GM18907 (cell line): ENCODE data around the gene SMAGP.
A peak's percentile ranks its signal among the peaks of the same experiment; 100 is the strongest.
"Not testable (repeated sequence)": the region's sequence is repeated elsewhere in the genome, so short reads cannot be mapped to it uniquely, and the experiment has no call there.

Experiments used
- ATAC-seq: cut with Tn5 transposase; IDR thresholded peaks from one replicate; pipeline ENCODE4 v1.9.1; 2021; ENCODE audit warnings: mild to moderate bottlenecking, moderate library complexity; ENCODE audit not compliant: unreplicated experiment

Gene SMAGP

DNA sequence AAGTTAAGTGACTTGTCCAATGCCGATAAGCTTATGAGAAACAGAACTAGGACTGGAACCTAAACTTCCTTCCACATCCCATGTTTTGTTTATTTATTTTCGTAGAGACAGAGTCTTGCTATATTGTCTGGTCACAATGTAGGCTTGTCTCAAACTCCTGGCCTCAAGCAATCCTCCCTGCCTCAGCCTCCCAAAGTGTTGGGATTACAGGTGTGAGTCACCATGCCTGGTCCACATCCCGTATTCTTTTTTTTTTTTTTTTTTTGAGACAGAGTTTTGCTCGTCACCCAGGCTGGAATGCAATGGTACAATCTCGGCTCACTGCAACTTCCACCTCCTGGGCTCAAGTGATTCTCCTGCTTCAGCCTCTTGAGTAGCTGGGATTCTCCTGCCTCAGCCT, 43.1 kb downstream of the SMAGP start:
- ATAC-seq: not testable (repeated sequence)

DNA sequence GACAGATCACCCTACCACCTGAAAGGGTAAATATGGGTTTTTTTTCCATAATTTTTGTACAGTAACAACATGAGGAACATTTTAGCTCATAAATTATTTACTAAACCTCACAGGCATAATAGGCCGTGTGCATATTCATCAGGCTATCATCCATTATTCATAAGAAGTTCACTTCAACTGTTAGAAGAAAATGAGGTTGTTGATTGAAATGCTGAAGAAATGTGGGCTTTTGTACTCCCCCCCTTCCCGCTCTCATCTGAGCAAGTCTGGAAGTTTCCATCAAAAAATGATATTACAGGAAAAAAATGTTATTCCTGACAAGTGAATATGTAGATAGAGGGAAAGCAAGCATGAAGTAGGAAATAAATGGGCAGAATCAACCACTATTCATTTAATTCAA, 44.4 kb downstream of the SMAGP start:
- ATAC-seq: no peak

DNA sequence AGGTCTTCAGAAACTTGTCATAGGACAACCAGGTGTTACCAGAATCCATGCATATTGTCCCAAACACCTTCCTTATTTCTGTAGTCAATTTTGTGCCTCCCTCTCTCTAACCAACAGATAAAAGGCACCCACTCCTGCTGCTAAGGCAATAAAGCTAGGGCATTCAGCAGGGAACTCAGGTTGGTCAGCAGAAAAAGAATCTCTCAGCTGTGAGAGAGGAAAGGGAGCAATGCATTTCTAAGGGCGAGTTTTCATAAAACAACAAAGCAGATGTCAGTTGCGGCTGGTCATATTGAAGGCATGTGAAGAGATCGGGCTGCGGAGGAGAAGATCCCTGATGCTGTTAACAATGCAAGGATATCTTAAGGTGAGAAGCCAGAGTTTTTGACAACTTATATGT, 45.0 kb downstream of the SMAGP start:
- ATAC-seq: no peak

DNA sequence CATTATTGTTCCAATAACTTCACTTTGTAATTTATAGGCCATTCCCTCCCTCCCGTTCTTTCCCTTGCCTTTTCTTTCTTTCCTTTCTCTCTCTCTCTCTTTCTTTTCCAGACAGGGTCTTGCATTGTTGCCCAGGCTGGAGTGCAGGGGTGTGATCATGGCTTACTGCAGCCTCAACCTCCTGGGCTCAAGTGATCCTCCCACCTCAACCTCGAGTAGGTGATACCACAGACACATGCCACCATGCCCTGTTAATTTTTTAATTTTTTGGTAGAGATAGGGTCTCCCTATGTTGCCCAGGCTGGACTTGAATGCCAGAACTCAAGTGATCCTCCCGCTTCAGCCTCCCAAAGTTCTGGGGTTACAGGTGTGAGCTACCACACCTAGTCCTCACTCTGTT, 45.6 kb downstream of the SMAGP start:
- no peak for ATAC-seq

DNA sequence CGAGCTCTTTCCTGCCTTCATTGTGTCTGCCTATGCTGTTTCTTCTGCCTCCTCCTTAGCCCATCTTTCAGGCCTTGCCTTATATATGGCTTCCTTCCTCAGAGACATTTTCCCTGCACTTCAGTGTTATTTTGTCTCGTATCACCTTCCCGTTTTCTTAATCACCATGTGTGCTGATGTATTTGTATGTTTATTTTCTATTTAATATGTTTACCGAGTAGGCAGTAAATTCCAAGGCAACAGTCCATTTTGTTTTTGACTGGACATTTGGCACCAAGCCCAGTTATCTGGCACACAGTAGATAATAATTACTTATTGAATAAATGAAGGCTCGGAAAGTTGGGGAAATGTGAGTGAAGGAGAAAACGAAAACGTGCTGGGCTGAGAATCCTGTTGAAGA, 47.8 kb downstream of the SMAGP start:
- no peak for ATAC-seq

DNA sequence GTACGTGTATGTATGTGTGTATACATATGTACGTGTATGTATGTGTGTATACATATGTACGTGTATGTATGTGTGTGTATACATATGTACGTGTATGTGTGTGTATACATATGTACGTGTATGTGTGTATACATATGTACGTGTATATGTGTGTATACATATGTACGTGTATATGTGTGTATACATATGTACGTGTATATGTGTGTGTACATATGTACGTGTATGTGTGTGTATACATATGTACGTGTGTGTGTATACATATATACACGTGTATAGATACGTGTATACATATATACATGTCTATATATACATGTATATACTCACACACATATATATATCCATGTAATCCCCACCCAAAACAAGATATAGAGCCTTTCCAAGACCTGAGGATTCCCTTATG, 50.4 kb downstream of the SMAGP start:
- ATAC-seq: not testable (repeated sequence)

DNA sequence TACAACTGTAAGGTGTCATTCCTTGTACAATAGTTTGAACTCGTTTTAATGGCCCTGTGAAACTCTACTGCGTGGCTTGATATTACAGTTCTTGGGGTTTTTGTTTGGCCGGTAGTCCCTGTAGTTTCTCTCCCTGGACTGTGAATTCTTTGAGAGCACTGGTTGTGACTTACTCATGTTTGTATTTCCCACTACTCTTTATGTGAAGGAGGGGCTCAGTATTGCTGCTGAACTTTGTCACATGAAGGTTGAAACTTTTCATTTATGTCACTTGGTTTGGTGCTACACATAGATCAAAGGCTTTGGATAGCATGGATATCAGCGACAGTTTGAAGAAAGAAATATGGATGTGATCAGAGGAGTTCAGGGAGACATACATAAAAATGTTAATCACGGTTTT, 50.9 kb downstream of the SMAGP start:
- no peak for ATAC-seq

DNA sequence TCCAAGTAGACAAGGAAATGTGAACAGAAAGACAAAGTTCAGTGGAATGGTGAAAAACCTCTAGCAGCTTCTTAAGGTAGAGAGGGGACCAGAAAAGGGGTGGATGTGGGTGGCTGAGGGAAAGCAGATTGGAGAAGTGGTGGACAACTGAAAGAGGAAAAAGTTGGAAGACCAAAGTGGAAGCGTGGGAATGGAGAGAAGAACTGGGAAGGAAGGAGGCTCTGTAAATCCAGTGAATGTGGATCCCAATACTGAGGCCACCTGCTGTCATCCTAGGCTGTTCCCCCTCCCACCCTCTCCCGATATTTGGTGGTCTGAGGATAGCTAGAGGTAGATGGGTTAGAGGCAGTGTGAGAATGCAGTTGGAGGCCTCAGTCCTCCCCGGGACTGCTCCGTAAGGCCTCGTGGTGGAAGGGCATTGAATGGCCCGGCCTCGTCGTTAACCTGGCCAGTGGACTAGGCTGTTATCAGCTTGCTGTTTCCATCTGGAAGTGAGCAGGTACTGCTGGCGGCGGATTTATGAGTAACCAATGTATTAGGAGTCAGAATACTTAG, 51.5 kb downstream of the SMAGP start:
- ATAC-seq: no peak

DNA sequence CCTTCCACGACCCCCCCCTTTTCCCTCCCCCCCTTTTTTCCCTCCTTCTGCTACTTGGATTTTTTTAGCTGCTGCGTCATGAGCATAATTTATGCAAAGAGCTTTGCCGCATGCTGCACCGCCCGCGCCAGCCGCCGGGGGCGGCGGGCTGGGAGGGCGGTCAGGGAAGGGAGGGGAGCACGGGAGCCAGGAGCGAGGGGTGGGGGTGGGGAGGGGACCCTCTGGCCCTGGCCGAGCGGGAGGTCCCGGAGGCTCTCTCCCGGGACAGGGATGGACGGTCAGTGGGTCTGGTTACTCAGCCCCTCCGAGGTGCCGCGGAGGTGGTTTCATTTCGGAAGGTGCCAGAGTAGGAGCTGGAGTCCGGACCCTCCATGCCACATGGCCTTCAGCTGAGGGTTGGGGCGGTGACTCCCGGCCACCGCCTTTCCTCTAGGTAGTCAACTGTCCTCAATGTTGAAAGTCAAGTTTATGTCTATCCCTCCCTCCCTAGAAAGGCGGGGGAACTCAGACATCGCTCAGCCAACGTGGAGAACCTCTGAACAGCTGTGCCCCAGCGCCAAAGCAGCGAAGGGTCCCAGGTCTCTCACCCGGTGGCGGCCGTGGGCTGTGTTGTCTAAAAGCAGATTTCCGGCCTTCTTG, 52.1 kb downstream of the SMAGP start, which contains the start of gene POU6F1:
TSS of gene POU6F1 (minus strand) at position 95 of the 639 bp plus-strand sequence. CDS start 11,226 bp downstream, outside the sequence.
- ATAC-seq: peak; percentile 73

DNA sequence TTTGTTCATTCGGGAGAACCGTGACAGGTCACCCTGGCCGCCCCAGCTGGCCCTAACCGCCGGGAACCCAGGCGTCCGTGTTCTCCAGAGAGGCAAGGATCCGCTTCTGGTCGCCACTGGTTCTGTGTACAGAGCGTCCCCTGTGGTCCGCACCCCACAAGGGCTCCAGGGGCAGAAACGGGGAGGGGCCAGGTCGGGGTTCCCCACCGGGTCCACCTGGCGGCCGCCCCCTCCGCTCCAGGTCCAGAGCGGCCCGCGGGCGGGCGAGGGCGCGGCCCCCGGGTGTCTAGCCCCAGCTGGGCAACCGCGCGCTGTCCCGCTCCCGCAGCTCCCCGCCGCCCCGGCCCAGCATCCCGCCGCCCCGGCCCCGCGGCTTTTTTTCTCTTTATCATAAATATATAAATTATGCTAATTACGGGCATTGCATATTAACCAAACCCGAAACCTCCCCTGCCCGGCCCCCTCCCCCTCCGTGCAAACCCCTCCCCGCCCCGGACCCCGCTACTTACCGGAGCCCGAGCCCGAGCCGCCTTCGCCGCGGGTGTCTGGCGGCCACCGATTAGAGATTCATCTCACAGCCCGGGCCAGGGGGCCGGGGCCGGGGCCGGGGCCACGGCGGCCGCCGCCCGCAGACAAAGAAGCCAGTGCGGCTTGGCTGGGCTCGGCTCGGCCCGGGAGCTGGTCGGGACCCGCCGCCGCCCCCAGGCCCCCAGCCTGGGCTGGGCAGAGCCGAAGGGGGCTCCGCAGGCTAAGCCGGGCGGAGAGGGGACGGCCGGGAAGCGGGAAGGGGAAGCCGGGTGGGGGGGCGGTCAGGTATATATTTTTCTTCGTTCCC, 52.9 kb downstream of the SMAGP start:
- peak; percentile 46 for ATAC-seq

DNA sequence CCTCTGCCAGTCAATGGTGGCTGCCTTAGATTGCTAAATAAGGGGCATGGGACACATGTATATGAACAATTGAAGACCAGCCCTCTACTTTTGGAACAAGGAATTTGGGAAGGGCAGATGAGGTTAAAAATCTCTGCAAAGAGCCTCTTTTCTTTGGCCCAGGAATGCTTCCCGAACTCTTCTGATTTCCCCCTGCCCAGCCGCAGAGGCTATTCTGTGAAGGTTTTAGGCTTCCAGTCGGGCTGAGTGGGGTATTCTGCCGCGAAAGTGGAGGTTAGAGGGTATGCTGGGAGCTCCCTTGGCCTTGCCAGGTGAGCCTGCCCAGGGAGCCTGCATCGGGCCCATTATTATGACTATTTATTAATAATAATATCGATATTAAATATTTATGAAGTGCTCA, 53.6 kb downstream of the SMAGP start:
- no peak for ATAC-seq

DNA sequence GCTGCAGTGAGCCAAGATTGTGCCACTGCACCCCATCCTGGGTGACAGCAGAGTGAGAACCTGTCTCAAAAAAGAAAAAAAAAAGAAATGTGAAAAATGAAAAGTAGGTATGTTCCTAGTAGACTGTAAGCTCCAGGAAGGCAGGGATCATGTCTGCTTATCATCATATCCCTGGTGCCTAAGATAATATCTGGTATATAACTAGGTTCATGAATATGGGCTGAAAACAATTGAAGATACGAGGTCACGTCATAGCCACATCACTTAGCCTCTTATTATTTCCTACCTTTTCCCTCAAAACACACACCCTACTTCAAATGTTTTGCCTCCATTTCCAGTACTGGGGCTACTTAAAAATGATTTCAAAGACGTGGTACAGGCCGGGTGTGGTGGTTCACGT, 55.3 kb downstream of the SMAGP start:
- ATAC-seq: no peak

DNA sequence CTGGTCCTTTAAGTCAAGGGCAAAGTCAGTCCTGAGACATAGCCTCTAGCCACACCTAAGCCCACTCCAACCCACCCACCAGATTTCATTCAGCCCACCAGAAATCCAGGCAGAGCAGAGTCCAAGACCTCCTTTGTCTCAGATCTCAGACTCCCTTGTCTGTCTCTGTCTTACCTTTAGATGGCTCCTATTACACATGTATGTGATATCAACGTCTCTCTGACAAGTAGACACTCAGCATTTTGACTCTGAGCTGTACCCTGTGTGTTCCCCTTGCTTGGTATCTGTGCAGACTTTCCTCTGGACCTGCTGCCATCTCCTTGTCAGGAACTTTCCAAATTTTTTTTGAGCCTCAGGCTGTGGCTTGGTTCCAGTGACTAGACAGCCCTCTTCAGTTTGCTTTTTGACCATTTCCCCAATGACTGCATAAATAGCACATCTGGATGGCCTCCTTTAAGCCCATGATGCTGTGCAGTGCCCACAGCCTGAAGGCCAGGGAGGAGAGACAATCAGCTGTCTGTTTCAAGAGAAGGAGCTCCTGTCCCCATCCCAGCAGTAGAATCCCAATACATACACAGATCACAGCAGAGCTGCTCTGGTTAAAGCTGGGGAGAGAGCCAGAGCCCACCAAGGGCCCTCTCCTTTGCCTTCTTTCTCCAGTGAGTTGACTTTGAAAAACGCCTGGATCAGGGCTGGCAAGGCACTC, 59.4 kb downstream of the SMAGP start:
- no peak for ATAC-seq

DNA sequence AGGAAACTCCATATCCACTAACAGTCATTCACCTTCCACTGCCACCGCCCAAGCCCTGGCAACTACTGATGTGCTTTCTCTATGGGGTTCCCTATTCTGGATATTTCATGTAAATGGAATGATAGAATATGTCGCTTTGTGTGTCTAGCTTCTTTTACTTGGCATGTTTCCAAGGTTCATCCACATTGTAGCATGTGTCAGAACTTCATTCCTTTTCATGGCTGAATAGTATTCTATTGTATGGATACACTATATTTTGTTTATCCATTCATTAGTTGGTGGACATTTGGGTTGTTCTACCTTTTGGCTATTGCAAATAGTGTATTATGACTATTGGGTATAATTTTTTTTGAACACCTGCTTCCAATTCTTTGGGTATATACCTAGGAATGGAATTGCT, 61.0 kb downstream of the SMAGP start:
- no peak for ATAC-seq

DNA sequence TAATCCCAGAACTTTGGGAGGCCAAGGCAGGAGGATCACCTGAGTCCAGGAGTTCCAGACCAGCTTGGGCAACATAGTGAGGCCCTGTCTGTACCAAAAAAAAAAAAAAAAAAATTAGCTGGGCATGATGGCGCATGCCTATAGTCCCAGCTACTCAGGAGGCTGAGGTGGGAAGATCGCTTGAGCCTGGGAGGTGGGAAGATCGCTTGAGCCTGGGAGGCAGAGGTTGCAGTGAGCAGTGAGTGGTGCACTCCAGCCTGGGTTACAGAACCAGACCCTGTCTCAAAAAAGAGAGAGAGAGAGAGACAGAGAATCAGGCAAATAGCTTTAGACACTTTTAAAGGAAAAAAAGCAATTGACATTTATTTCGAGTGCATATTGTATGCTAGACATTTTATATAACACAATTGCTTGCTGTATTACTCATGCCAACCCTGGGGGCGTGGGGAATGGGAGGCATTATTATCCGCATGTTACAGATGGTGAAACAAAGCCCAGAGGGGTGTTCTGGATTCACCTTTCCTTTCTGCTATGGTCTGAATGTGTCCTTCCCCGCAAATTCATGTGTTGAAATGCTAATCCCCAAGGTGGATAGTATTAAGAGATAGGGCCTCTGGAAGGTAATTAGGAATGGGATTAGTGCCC, 62.1 kb downstream of the SMAGP start:
- ATAC-seq: no peak

DNA sequence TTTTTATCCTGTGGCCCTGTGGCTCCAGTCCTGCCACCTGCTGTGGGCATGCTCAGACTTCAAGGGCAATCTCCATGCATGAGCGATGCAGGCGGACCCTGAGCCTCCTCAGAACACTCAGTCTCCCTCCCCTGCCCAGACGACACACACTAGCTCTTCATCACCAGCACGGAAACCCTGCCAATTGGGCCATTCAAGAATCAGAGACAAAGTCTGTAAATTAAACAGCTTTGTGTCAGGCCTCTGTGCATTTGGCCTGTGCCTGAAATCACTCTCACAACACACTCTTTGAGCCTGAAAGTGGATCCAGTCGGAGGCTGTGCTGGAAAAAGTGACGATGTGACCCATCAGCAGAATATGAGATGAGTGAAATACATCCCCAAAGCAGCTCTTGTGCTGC, 64.9 kb downstream of the SMAGP start:
- ATAC-seq: no peak

DNA sequence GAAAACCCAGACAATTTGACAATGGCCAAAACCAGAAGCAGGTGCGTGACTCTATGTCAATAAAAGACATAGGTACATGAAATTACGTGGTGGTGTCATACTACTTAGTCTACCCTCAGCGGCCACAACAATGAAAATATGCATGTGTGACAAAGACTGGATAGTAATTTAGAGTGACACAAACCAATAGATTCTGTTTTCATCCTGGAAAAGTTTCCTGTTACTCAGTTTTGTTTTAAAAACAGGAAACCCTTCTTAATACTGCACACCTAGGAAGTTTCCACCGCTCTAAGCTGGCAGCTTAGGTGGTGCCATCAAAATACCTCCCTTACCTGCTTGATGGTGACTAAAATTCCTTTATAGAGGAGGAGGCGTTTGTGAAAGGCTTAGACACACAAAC, 67.5 kb downstream of the SMAGP start:
- no peak for ATAC-seq

DNA sequence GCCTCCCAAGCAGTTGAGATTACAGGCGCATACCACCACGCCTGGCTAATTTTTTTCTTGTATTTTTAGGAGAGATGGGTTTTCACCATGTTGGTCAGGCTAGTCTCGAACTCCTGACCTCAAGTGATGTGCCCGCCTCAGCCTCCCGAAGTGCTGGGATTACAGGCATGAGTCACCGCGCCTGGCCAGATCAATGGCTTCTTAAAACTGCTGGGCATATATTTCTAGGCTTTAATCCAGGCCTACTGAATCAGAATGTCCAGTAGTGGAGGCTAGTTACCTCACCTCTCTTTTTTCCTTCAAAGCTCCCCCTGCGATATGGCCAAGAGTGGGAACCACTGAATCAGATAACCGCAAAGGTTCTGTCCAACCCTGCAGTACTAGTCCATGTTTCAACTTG, 69.4 kb downstream of the SMAGP start:
- ATAC-seq: no peak

DNA sequence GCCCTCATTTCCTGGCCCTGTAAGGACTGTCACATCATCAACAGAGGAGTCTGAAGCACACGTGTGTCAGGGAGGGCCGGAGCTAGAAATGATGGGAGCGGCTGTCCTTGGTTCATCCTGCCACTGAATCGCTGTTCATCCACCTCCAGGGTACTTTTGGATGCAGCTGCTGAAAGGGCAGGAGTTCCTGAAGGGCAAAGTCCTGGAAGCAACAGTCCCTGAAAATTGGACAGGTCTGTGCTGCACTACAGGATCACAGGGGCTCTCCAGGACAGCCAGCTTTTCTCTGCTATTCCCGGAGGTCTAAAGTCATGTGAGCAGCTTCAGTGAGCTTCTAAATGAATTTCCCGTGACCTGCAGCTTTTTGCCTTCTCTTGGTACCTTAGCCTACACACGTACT, 70.1 kb downstream of the SMAGP start:
- ATAC-seq: no peak

DNA sequence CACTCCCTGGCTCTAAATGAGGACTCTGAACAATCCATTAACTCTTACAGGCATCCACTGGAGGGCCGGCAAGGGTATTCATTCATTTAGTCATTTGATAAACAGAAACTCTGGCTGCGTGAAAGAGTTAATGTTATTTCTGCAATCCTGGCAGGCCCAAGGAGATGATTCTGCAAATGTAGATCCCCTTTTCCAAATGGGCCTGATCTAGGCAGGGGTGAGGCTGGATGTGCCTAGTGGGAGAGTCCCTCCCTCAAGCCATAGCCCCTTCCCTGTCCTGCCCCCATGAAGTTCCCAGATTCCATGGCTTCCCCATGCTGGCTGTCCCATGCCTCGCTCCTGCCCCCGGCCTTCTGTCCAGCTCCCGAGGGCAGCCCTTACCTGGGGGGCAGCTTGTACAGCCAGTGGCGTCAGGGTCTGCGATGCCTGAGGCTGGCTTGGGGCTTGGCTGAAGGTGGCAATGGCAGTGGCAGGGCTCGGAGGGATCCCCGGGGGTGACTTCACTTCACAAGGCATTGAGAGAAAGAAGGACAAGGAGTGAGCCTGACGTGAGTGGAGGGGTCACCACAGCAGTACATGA, 70.8 kb downstream of the SMAGP start:
- no peak for ATAC-seq
